HG03575 (cell line): Measurements from ENCODE around the gene FUT7.

Source experiments
- ATAC-seq: cut with Tn5 transposase; IDR thresholded peaks from one replicate; pipeline ENCODE4 v1.9.1; 2021; ENCODE audit not compliant: unreplicated experiment, insufficient number of reproducible peaks, low FRiP score; ENCODE audit errors: extremely low read depth

Gene FUT7

GRCh38 chr9:137052998-137053943 lies 21.4 kb upstream of the FUT7 start:
- no peak for ATAC-seq

- ATAC-seq: no peak
These were observed 20.4 kb upstream of the FUT7 start for GRCh38 chr9:137052293-137052692.

GRCh38 chr9:137051145-137051724 lies 19.3 kb upstream of the FUT7 start:
- no peak for ATAC-seq

GRCh38 chr9:137050570-137050969 lies 18.7 kb upstream of the FUT7 start:
- no peak for ATAC-seq

- no peak for ATAC-seq
These were observed 17.9 kb upstream of the FUT7 start for GRCh38 chr9:137049544-137050449.

- ATAC-seq: no peak
These were observed 17.0 kb upstream of the FUT7 start for GRCh38 chr9:137048655-137049543.

GRCh38 chr9:137046088-137046787 lies 14.3 kb upstream of the FUT7 start, which contains the start of gene NPDC1:
Gene NPDC1, minus strand, starts transcription at chr9:137046177. Its CDS starts 188 bp downstream, at chr9:137045989.
- no peak for ATAC-seq

GRCh38 chr9:137045294-137046087 lies 13.6 kb upstream of the FUT7 start:
- no peak for ATAC-seq

- no peak for ATAC-seq
These were observed 12.8 kb upstream of the FUT7 start for GRCh38 chr9:137044502-137045177.

GRCh38 chr9:137044037-137044436 lies 12.1 kb upstream of the FUT7 start:
- ATAC-seq: no peak

- no peak for ATAC-seq
These were observed 11.2 kb upstream of the FUT7 start for GRCh38 chr9:137042751-137043727.

- no peak for ATAC-seq
These were observed 9.2 kb upstream of the FUT7 start for GRCh38 chr9:137041124-137041523.

- no peak for ATAC-seq
These were observed 8.7 kb upstream of the FUT7 start for GRCh38 chr9:137040568-137040967.

- ATAC-seq: no peak
These were observed 7.9 kb upstream of the FUT7 start for GRCh38 chr9:137039611-137040366.

- ATAC-seq: no peak
These were observed 7.0 kb upstream of the FUT7 start for GRCh38 chr9:137038916-137039315.
